ENCODE results near the gene OPN3. TPM values are rescaled to one million over a fixed set of nuclear protein-coding genes. Genes with fewer than 3 reads are reported as not detected.
"Not testable (repeated sequence)": the region's sequence is repeated elsewhere in the genome, so short reads cannot be mapped to it uniquely, and the experiment has no call there.

The OPN3 gene
- total RNA-seq, 3 donors from 2014 or later: 12.0 to 22.4 (median 16.1) TPM

DNA sequence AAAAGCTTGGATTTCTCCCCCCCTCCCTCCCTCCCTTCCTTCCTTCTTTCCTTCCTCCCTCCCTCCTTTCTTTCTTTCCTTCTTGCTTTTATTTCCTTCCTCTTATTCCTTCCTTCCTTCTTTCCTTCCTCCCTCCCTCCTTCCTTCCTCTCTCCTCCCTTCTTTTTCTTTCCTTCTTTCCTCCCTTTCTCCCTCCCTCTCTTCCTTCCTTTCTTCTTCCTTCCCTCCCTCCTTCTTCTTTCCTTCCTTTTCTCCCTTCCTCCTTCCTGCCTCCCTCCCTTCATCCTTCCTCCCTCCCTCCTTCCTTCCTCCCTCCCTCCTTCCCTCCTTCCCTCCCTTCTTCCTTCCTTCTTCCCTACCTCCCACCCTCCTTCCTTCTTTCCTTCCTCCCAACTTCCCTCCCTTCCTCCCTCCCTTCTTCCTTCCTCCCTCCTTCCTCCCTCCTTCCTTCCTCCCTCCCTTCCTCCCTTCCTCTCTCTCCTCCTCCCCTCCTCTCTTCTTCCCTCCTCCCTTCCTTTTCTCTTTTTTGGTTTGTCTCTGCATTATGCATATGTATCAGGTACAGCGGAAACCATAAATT lies 34.7 kb upstream of the OPN3 start:
- Histone ChIP-seq H3K36me3 (no peaks in the 10 kb centered on the region), H3K4me3 (no peak overlapping the region), H3K27me3 (no peaks in the 10 kb centered on the region), H3K27ac (no peak overlapping the region), H3K4me1 (no peaks in the 10 kb centered on the region), H3K9me3 (no peaks in the 10 kb centered on the region)
- DNase-seq (ENCODE audit: low spot score in 2 of 2): no peak
- intact Hi-C loops (cut with DNase I; ENCODE audit: low total_unique reads): no loop called here
- no peak for TF ChIP-seq POLR2A (IDR thresholded peaks at IDR 0.05)
- TF ChIP-seq, protein P1, sequence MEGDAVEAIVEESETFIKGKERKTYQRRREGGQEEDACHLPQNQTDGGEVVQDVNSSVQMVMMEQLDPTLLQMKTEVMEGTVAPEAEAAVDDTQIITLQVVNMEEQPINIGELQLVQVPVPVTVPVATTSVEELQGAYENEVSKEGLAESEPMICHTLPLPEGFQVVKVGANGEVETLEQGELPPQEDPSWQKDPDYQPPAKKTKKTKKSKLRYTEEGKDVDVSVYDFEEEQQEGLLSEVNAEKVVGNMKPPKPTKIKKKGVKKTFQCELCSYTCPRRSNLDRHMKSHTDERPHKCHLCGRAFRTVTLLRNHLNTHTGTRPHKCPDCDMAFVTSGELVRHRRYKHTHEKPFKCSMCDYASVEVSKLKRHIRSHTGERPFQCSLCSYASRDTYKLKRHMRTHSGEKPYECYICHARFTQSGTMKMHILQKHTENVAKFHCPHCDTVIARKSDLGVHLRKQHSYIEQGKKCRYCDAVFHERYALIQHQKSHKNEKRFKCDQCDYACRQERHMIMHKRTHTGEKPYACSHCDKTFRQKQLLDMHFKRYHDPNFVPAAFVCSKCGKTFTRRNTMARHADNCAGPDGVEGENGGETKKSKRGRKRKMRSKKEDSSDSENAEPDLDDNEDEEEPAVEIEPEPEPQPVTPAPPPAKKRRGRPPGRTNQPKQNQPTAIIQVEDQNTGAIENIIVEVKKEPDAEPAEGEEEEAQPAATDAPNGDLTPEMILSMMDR (IDR thresholded peaks at IDR 0.05): no peak
- no peak for TF ChIP-seq POLR2AphosphoS5 (IDR thresholded peaks at IDR 0.05)

- H3K27ac ChIP-seq: no peak overlapping the region
- no peak for DNase-seq (ENCODE audit: low spot score in 2 of 2)
- TF ChIP-seq, protein P1 (IDR thresholded peaks at IDR 0.05): no peak
- no peak for TF ChIP-seq POLR2AphosphoS5 (IDR thresholded peaks at IDR 0.05)
- H3K9me3 ChIP-seq: no peaks in the 10 kb centered on the region
- no peak overlapping the region for H3K4me3 ChIP-seq
- H3K36me3 ChIP-seq: no peaks in the 10 kb centered on the region
- intact Hi-C loops (cut with DNase I; ENCODE audit: low total_unique reads): no loop called here
- no peaks in the 10 kb centered on the region for H3K27me3 ChIP-seq
- no peaks in the 10 kb centered on the region for H3K4me1 ChIP-seq
These were observed 32.1 kb upstream of the OPN3 start for GRCh38 chr1:241672301-241672700.

DNA sequence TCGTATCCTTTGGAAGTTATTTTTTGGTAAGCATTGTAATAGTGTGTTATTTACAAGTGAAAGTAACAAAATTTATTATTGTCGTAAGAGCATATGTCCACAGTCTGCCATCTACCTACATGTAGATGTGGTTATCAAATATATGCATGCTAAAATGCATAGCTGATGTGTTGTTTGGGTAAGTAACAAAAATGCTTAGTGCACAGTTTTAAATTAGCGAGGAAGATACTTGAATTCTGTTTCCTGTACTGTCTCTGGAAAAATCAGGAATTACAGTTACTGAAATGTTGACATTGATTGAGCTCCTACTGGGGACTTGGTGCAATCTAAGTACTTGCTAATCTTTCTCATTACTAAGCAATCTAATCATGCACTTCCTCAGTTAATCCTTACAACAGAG lies 26.2 kb upstream of the OPN3 start:
- no peaks in the 10 kb centered on the region for H3K4me1 ChIP-seq
- H3K4me3 ChIP-seq: no peak overlapping the region
- TF ChIP-seq POLR2A (IDR thresholded peaks at IDR 0.05) (no peak), POLR2AphosphoS5 (IDR thresholded peaks at IDR 0.05) (no peak)
- TF ChIP-seq, protein P1 (IDR thresholded peaks at IDR 0.05): no peak
- H3K36me3 ChIP-seq: no peaks in the 10 kb centered on the region
- intact Hi-C loops (cut with DNase I; ENCODE audit: low total_unique reads): no loop called here
- H3K27ac ChIP-seq: no peak overlapping the region
- no peaks in the 10 kb centered on the region for H3K27me3 ChIP-seq
- no peak for DNase-seq (ENCODE audit: low spot score in 2 of 2)
- no peaks in the 10 kb centered on the region for H3K9me3 ChIP-seq

DNA sequence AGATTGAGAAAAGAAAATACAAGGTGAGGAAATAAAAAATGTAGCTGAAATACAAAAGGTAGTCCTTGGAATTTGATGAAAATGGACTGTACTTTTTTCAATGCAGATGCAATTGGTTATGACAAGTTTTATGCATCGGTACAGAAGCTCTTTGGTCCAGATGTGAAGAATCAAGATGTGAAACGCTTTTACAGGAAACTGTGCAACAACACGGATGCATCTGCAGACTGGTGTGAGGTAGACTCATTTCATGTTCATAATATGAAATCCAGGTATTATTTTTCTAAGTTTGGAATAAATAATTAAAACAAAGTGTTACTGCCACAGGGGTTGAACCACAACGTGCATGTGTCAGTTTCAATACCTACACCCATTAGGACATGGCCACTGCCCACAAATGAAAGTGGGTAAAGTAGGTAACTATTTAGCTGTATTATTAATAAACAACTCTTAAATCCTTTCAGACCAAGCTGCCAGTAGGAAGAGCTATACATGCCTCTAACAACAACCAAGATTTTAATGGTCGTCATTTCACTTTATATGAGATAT lies 20.3 kb upstream of the OPN3 start:
- DNase-seq (ENCODE audit: low spot score in 2 of 2): no peak
- Histone ChIP-seq H3K4me3 (no peak overlapping the region), H3K4me1 (no peaks in the 10 kb centered on the region), H3K27me3 (no peaks in the 10 kb centered on the region), H3K9me3 (no peaks in the 10 kb centered on the region), H3K36me3 (no peaks in the 10 kb centered on the region), H3K27ac (no peak overlapping the region)
- intact Hi-C loops (cut with DNase I; ENCODE audit: low total_unique reads): no loop called here
- TF ChIP-seq POLR2A (IDR thresholded peaks at IDR 0.05): no peak
- no peak for TF ChIP-seq POLR2AphosphoS5 (IDR thresholded peaks at IDR 0.05)
- TF ChIP-seq, protein P1 (IDR thresholded peaks at IDR 0.05): no peak

DNA sequence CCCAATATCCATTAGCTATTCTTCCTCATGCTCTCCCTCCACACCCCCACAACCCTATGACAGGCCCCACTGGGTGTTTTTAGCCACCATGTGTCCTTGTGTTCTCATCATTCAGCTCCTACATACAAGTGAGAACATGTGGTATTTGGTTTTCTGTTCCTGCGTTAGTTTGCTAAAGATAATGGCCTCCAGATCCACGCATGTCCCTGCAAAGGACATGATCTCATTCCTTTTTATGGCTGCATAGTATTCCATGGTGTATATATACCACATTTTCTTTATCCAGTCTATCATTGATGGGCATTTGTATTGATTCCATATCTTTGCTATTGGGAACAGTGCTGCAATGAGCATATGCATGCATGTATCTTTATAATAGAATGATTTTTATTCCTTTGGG lies 18.8 kb upstream of the OPN3 start:
- intact Hi-C loops (cut with DNase I; ENCODE audit: low total_unique reads); H3K27ac ChIP-seq; DNase-seq (ENCODE audit: low spot score in 2 of 2); H3K4me1 ChIP-seq; H3K4me3 ChIP-seq; H3K36me3 ChIP-seq; H3K27me3 ChIP-seq; H3K9me3 ChIP-seq: not testable (repeated sequence)

All from breast epithelium (tissue), 4 donors.